ENCODE measurements around the gene SPC25.

SPC25 gene

DNA sequence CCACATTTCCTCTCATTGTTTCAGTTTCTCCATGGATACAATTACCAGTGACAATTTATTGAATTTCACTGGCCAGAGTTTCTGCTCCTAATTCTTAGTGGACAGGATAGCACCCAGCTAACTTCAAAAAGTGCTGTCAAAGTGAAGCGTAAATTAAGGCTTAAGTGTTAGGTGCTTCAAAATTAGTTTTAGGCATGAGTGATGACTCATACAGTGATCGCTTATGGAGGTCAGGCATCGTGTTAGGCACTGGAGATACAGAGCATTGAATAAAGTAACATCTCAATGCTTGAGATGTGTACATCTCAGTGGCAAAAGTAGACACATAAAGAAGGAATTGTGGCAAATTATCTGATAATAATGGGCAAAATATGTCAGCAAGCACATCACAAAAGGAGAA is 47.0 kb downstream of the SPC25 start:
- no peak for DNase-seq (ENCODE audit: low read depth in 2 of 2)

- DNase-seq (ENCODE audit: low read depth in 2 of 2): no peak
These were observed 48.8 kb downstream of the SPC25 start for GRCh38 chr2:168841445-168841844.

DNA sequence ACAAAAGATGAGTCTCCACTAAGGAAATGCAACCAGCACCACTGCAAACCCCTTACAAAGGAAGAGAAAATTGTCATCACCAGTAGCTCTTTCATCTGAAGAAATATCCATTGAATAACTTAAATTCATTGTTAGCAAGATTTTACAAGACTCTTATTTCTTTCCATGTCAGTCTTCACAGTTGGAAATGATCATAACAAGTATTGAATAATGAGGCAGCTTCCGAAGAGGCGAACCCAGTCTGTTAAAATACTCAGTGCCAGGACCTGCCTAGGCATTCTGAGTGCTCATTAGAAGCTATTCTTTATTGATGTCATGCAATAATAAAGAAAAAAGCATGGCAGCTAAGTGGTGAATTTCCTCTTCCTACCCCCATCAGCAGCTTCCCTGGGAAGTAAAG is 54.3 kb downstream of the SPC25 start:
- DNase-seq (ENCODE audit: low read depth in 2 of 2): no peak

DNA sequence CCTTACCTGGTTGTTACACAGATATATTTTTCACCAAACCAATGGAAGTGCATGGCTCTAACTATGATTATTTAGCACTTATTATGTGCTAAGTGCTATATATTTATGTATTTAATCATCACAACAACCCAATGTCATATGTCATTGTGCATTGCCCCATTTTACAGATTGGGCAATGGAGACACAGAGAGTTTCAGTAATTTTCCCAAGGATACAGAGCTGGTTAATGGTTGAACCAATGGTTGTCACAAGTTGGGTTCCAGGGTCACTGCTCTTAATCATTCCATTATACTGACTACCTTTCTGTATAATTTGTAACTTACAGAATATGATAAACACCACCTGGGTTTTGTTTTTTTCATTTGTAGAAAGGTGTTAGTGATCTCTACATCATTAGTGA is 58.6 kb downstream of the SPC25 start:
- no peak for DNase-seq (ENCODE audit: low read depth in 2 of 2)

DNA sequence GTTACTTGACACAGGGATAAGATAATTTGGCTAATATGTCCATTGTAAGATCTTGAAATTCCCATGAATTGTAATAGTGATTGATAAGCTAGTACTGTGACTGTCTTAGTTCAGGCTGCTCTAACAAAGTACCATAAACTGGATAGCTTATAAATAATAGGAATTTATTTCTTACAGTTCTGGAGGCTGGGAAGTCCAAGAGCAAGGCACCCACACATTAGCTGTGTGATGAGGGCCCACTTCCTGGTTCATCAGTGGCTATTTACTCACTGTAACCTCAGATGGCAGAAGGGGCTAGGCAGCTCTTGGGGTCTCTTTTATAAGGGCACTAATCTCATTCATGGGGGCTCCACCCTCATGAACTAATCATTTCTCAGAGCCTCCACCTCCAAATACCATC is 59.3 kb downstream of the SPC25 start:
- DNase-seq (ENCODE audit: low read depth in 2 of 2): no peak

- no peak for DNase-seq (ENCODE audit: low read depth in 2 of 2)
These were observed 65.1 kb downstream of the SPC25 start for GRCh38 chr2:168825126-168825525.

- DNase-seq (ENCODE audit: low read depth in 2 of 2): no peak
These were observed 68.2 kb downstream of the SPC25 start for GRCh38 chr2:168821992-168822391.

DNA sequence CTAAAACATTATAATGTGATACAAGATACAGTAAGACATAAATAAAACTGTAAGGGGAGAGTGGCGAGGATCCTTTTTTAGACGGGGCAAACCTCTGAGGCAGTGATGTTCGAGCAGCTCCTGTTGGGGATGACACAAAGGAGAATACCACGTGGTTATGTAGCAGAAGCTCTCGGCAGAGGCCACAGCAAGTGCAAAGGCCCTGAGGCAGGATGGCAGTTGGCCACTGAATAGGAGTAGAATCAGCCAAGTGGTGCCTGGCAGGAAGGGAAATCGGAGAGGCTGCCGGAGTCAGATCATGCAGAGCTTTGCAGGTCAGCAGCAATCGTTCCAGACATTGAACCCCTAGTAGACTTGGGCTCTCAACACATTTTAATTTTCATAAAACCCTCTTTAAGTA is 68.7 kb downstream of the SPC25 start:
- no peak for DNase-seq (ENCODE audit: low read depth in 2 of 2)
